ENCODE measurements around the gene MYO5C.
"Not testable (repeated sequence)": the region's sequence is repeated elsewhere in the genome, so short reads cannot be mapped to it uniquely, and the experiment has no call there.

Gene MYO5C

GRCh38 chr15:52171807-52172206, 123.8 kb downstream of the MYO5C start:
- H3K9me3 ChIP-seq, result peaks cover 11% of the 10 kb centered on the region
- no peak overlapping the region for H3K9ac ChIP-seq
- no peaks in the 10 kb centered on the region for H3K36me3 ChIP-seq

GRCh38 chr15:52171386-52171785, 124.2 kb downstream of the MYO5C start:
- Histone ChIP-seq H3K36me3 (no peaks in the 10 kb centered on the region), H3K4me3 (no peak overlapping the region), H3K4me1 (peaks cover 21% of the 10 kb centered on the region), H4K20me1 (peaks cover 5% of the 10 kb centered on the region), H3K9ac (no peak overlapping the region), H3K27ac (no peak overlapping the region), H3K9me3 (peaks cover 11% of the 10 kb centered on the region), H3K27me3 (no peaks in the 10 kb centered on the region), H3K4me2 (no peak overlapping the region)
- no peak for TF ChIP-seq Cebpa-rat (IDR thresholded peaks at IDR 0.05)

More at GRCh38 chr15:52171807-52172206, 123.8 kb downstream of the MYO5C start:
- no peak overlapping the region for H3K4me2 ChIP-seq
- peaks cover 9% of the 10 kb centered on the region for H4K20me1 ChIP-seq
- no peaks in the 10 kb centered on the region for H3K27me3 ChIP-seq
- no peak for TF ChIP-seq Cebpa-rat (IDR thresholded peaks at IDR 0.05)
- peaks cover 25% of the 10 kb centered on the region for H3K4me1 ChIP-seq
- no peak overlapping the region for H3K27ac ChIP-seq
- H3K4me3 ChIP-seq, result no peak overlapping the region

GRCh38 chr15:52170199-52170598, 125.4 kb downstream of the MYO5C start:
- not testable (repeated sequence) for H3K4me3 ChIP-seq, H3K27ac ChIP-seq, H3K9ac ChIP-seq, H3K27me3 ChIP-seq, H3K36me3 ChIP-seq, H3K4me2 ChIP-seq, H4K20me1 ChIP-seq
- Histone ChIP-seq H3K4me1 (peaks cover 24% of the 10 kb centered on the region), H3K9me3 (peaks cover 11% of the 10 kb centered on the region)

- Histone ChIP-seq H3K9me3 (peaks cover 11% of the 10 kb centered on the region), H3K4me2 (peak overlapping the region; percentile 22; the same call in 1 of the 2 replicates), H3K36me3 (peaks cover 29% of the 10 kb centered on the region)
- H3K27me3 ChIP-seq, H3K4me1 ChIP-seq, H3K9ac ChIP-seq, H3K27ac ChIP-seq, H3K4me3 ChIP-seq, H4K20me1 ChIP-seq: not testable (repeated sequence)
Observed at GRCh38 chr15:52165494-52166131, 130.0 kb downstream of the MYO5C start.

GRCh38 chr15:52164631-52165265, 130.9 kb downstream of the MYO5C start:
- no peak overlapping the region for H3K4me3 ChIP-seq
- H3K27me3 ChIP-seq, result no peaks in the 10 kb centered on the region
- H3K9me3 ChIP-seq, result peaks cover 4% of the 10 kb centered on the region; the same call in 1 of the 2 replicates
- H3K9ac ChIP-seq, result no peak overlapping the region
- no peak overlapping the region for H3K27ac ChIP-seq
- H4K20me1 ChIP-seq, result no peaks in the 10 kb centered on the region
- H3K4me1 ChIP-seq, result peaks cover 7% of the 10 kb centered on the region
- TF ChIP-seq Cebpa-rat (IDR thresholded peaks at IDR 0.05), result no peak
- H3K4me2 ChIP-seq, result no peak overlapping the region
- H3K36me3 ChIP-seq, result peaks cover 38% of the 10 kb centered on the region

GRCh38 chr15:52163321-52164190, 132.0 kb downstream of the MYO5C start:
- no peak overlapping the region for H3K9ac ChIP-seq
- no peaks in the 10 kb centered on the region for H3K9me3 ChIP-seq
- H4K20me1 ChIP-seq, result no peaks in the 10 kb centered on the region
- H3K4me1 ChIP-seq, result peaks cover 7% of the 10 kb centered on the region
- H3K27me3 ChIP-seq, result no peaks in the 10 kb centered on the region
- H3K36me3 ChIP-seq, result peaks cover 49% of the 10 kb centered on the region
- no peak overlapping the region for H3K4me2 ChIP-seq
- no peak overlapping the region for H3K4me3 ChIP-seq
- no peak overlapping the region for H3K27ac ChIP-seq
- TF ChIP-seq Cebpa-rat (IDR thresholded peaks at IDR 0.05), result no peak

- no peak overlapping the region for H3K9ac ChIP-seq
- H3K27ac ChIP-seq, result no peak overlapping the region
Observed at GRCh38 chr15:52162876-52163275, 132.7 kb downstream of the MYO5C start.

GRCh38 chr15:52162260-52162659, 133.3 kb downstream of the MYO5C start:
- Histone ChIP-seq H3K4me2 (no peak overlapping the region), H3K27ac (no peak overlapping the region), H3K4me1 (peaks cover 7% of the 10 kb centered on the region), H4K20me1 (no peaks in the 10 kb centered on the region), H3K27me3 (no peaks in the 10 kb centered on the region), H3K4me3 (no peak overlapping the region), H3K36me3 (peaks cover 49% of the 10 kb centered on the region), H3K9me3 (no peaks in the 10 kb centered on the region), H3K9ac (no peak overlapping the region)
- TF ChIP-seq Cebpa-rat (IDR thresholded peaks at IDR 0.05), result no peak

More at GRCh38 chr15:52162876-52163275, 132.7 kb downstream of the MYO5C start:
- no peaks in the 10 kb centered on the region for H3K27me3 ChIP-seq
- no peak for TF ChIP-seq Cebpa-rat (IDR thresholded peaks at IDR 0.05)
- no peak overlapping the region for H3K4me2 ChIP-seq
- no peak overlapping the region for H3K4me3 ChIP-seq
- peaks cover 7% of the 10 kb centered on the region for H3K4me1 ChIP-seq
- H3K36me3 ChIP-seq, result peaks cover 49% of the 10 kb centered on the region
- H4K20me1 ChIP-seq, result no peaks in the 10 kb centered on the region
- no peaks in the 10 kb centered on the region for H3K9me3 ChIP-seq

GRCh38 chr15:52161406-52161966, 134.1 kb downstream of the MYO5C start:
- H3K4me2 ChIP-seq, result no peak overlapping the region
- no peak overlapping the region for H3K9ac ChIP-seq
- H3K36me3 ChIP-seq, result peaks cover 49% of the 10 kb centered on the region
- H3K9me3 ChIP-seq, result no peaks in the 10 kb centered on the region
- H3K4me1 ChIP-seq, result peaks cover 9% of the 10 kb centered on the region
- no peaks in the 10 kb centered on the region for H3K27me3 ChIP-seq
- H4K20me1 ChIP-seq, result no peaks in the 10 kb centered on the region
- H3K4me3 ChIP-seq, result no peak overlapping the region
- H3K27ac ChIP-seq, result no peak overlapping the region
- TF ChIP-seq Cebpa-rat (IDR thresholded peaks at IDR 0.05), result no peak

Measured in BLaER1 (cell line).